NOMO-1 (cell line): Measurements from ENCODE around the gene APP.
"Not testable (repeated sequence)": the region's sequence is repeated elsewhere in the genome, so short reads cannot be mapped to it uniquely, and the experiment has no call there.

Experiments
- DNase-seq, 2 experiments: peaks; one replicate each; lab custom pipeline; 2025; ENCODE audit not compliant: unreplicated experiment in 2 of 2; lab: John Stamatoyannopoulos, UW

APP gene

GRCh38 chr21:26106562-26106961, 64.0 kb downstream of the APP start:
- no peak for DNase-seq

GRCh38 chr21:26105819-26106218, 64.8 kb downstream of the APP start:
- DNase-seq: no peak

GRCh38 chr21:26100573-26100972, 70.0 kb downstream of the APP start:
- DNase-seq: no peak

GRCh38 chr21:26099610-26100219, 70.9 kb downstream of the APP start:
- no peak for DNase-seq

GRCh38 chr21:26098772-26099397, 71.7 kb downstream of the APP start:
- no peak for DNase-seq

- no peak for DNase-seq
Observed at GRCh38 chr21:26097475-26097874, 73.1 kb downstream of the APP start.

- DNase-seq: no peak
Observed at GRCh38 chr21:26096494-26097371, 73.8 kb downstream of the APP start.

GRCh38 chr21:26095131-26095530, 75.4 kb downstream of the APP start:
- no peak for DNase-seq

GRCh38 chr21:26093122-26093521, 77.4 kb downstream of the APP start:
- no peak for DNase-seq

- DNase-seq: no peak
Observed at GRCh38 chr21:26091480-26092018, 79.0 kb downstream of the APP start.

- DNase-seq: no peak
Observed at GRCh38 chr21:26089730-26090129, 80.8 kb downstream of the APP start.

GRCh38 chr21:26087223-26087918, 83.2 kb downstream of the APP start:
- DNase-seq: no peak

GRCh38 chr21:26085882-26086281, 84.7 kb downstream of the APP start:
- no peak for DNase-seq

- DNase-seq: no peak
Observed at GRCh38 chr21:26085127-26085526, 85.4 kb downstream of the APP start.

GRCh38 chr21:26082549-26082948, 88.0 kb downstream of the APP start:
- no peak for DNase-seq

- not testable (repeated sequence) for DNase-seq
Observed at GRCh38 chr21:26081175-26081760, 89.3 kb downstream of the APP start.

- DNase-seq: no peak
Observed at GRCh38 chr21:26080211-26080610, 90.4 kb downstream of the APP start.

- DNase-seq: no peak
Observed at GRCh38 chr21:26079366-26079765, 91.2 kb downstream of the APP start.

GRCh38 chr21:26077521-26077920, 93.0 kb downstream of the APP start:
- DNase-seq: no peak
